Neural cell (in vitro differentiated cells): ENCODE data around the gene FYCO1. TPM values are rescaled to one million over a fixed set of nuclear protein-coding genes. Genes with fewer than 3 reads are reported as not detected.

Experiments
- H2AFZ ChIP-seq: fragments of 200-600, 300-800 bp; sonication (generic), shearing (Covaris generic); 2 replicates; pipeline ENCODE4 v1.6.0; 2014; ENCODE audit warnings: low read depth, mild to moderate bottlenecking, antibody characterized with exemption, low read length, moderate library complexity
- H3F3A ChIP-seq: fragments of 200-600 bp; shearing (Covaris generic); 2 replicates; pipeline ENCODE4 v1.6.1; 2016; ENCODE audit warnings: mild to moderate bottlenecking, moderate library complexity, mixed read lengths, antibody characterized with exemption, low read length; ENCODE audit not compliant: insufficient read depth, poor library complexity, severe bottlenecking
- H3K27ac ChIP-seq: fragments of 200-600, 300-800 bp; sonication (generic), shearing (Covaris generic); 2 replicates; pipeline ENCODE4 v1.5.1; 2014; ENCODE audit warnings: mild to moderate bottlenecking, low read length, moderate library complexity
- H3K27me3 ChIP-seq: fragments of 300-800, 200-600 bp; sonication (generic), shearing (Covaris generic); 2 replicates; pipeline ENCODE4 v1.6.0; 2014; ENCODE audit warnings: mild to moderate bottlenecking, low read depth, low read length, moderate library complexity; ENCODE audit not compliant: insufficient read depth
- H3K36me3 ChIP-seq: fragments of 300-800, 200-600 bp; sonication (generic), shearing (Covaris generic); 2 replicates; pipeline ENCODE4 v1.5.1; 2014; ENCODE audit warnings: mild to moderate bottlenecking, antibody characterized with exemption, low read length, moderate library complexity; ENCODE audit not compliant: insufficient read depth
- H3K4me2 ChIP-seq: fragments of 300-800, 200-600 bp; sonication (generic), shearing (Covaris generic); 2 replicates; pipeline ENCODE4 v1.6.0; 2014; ENCODE audit warnings: mild to moderate bottlenecking, low read length
- H3K4me3 ChIP-seq: fragments of 300-800, 200-600 bp; sonication (generic), shearing (Covaris generic); 2 replicates; pipeline ENCODE4 v1.5.1; 2014; ENCODE audit warnings: mild to moderate bottlenecking, low read length, moderate library complexity
- H3K79me2 ChIP-seq: fragments of 200-600 bp; shearing (Covaris generic); replicated peaks from 2 replicates; pipeline ENCODE4 v1.6.0; 2014; ENCODE audit warnings: mild to moderate bottlenecking, low read length, moderate library complexity; ENCODE audit not compliant: insufficient read depth
- H3K9ac ChIP-seq: fragments of 300-800, 200-600 bp; sonication (generic), shearing (Covaris generic); 2 replicates; pipeline ENCODE4 v1.6.1; 2016; ENCODE audit warnings: mild to moderate bottlenecking, low read length, mixed read lengths
- H3K9me2 ChIP-seq: fragments of 200-600 bp; shearing (Covaris generic); 2 replicates; pipeline ENCODE4 v1.6.1; 2016; ENCODE audit warnings: mild to moderate bottlenecking, low read length, mixed read lengths; ENCODE audit not compliant: insufficient read depth
- H3K9me3 ChIP-seq: fragments of 200-600, 300-800 bp; sonication (generic), shearing (Covaris generic); 2 replicates; pipeline ENCODE4 v1.6.1; 2016; ENCODE audit warnings: mild to moderate bottlenecking, mixed run types, low read length, moderate library complexity, mixed read lengths
- H4K20me1 ChIP-seq: fragments of 200-600 bp; shearing (Covaris generic); 2 replicates; pipeline ENCODE4 v1.6.1; 2016; ENCODE audit warnings: mild to moderate bottlenecking, mixed run types; ENCODE audit not compliant: insufficient read depth
- CTCF ChIP-seq: fragments of 450-650 bp; IDR thresholded peaks from 2 replicates; pipeline ENCODE4 v1.5.1; 2014; ENCODE audit warnings: antibody characterized with exemption, mild to moderate bottlenecking, moderate library complexity; ENCODE audit not compliant: poor library complexity, severe bottlenecking
- EP300 ChIP-seq: fragments of 450-650 bp; conservative IDR thresholded peaks from 2 replicates; pipeline ENCODE4 v1.6.1; 2014; ENCODE audit warnings: antibody characterized with exemption, mild to moderate bottlenecking, moderate library complexity; ENCODE audit not compliant: poor library complexity, severe bottlenecking
- EZH2 ChIP-seq: fragments of 200-600, 300-800 bp; shearing (Covaris generic), sonication (generic); IDR thresholded peaks from 2 replicates; pipeline ENCODE4 v1.6.1; 2014; ENCODE audit warnings: antibody characterized with exemption, low read length, borderline replicate concordance, mild to moderate bottlenecking; ENCODE audit not compliant: insufficient read depth, poor library complexity, severe bottlenecking
- MXI1 ChIP-seq: fragments of 450-650 bp; conservative IDR thresholded peaks from 2 replicates; pipeline ENCODE4 v1.6.1; 2014; ENCODE audit warnings: antibody characterized with exemption, mild to moderate bottlenecking; ENCODE audit not compliant: poor library complexity, severe bottlenecking
- POLR2AphosphoS5 ChIP-seq: IDR thresholded peaks from 2 replicates; pipeline ENCODE4 v1.6.1; 2012
- RAD21 ChIP-seq: fragments of 450-650 bp; conservative IDR thresholded peaks from 2 replicates; pipeline ENCODE4 v1.6.1; 2014; ENCODE audit warnings: antibody characterized with exemption, mild to moderate bottlenecking, moderate library complexity
- REST ChIP-seq: IDR thresholded peaks from 2 replicates; pipeline ENCODE4 v1.6.1; 2012; ENCODE audit warnings: borderline replicate concordance
- SMC3 ChIP-seq: fragments of 450-650 bp; conservative IDR thresholded peaks from 2 replicates; pipeline ENCODE4 v1.6.1; 2014; ENCODE audit warnings: antibody characterized with exemption, mild to moderate bottlenecking, moderate library complexity; ENCODE audit not compliant: poor library complexity
- TAF1 ChIP-seq: IDR thresholded peaks from 2 replicates; pipeline ENCODE4 v1.6.1; 2012; ENCODE audit warnings: low read depth
- polyA plus RNA-seq: library from polyadenylated mRNA; depleted of rRNA; stranded (reverse); fragments of >200 nt; gene quantifications from 2 replicates; pipeline ENCODE4 v1.2.3, GENCODE V29; 2014

Gene FYCO1
- polyA plus RNA-seq, 1 donor from 2014 or later: 0.12 TPM

DNA sequence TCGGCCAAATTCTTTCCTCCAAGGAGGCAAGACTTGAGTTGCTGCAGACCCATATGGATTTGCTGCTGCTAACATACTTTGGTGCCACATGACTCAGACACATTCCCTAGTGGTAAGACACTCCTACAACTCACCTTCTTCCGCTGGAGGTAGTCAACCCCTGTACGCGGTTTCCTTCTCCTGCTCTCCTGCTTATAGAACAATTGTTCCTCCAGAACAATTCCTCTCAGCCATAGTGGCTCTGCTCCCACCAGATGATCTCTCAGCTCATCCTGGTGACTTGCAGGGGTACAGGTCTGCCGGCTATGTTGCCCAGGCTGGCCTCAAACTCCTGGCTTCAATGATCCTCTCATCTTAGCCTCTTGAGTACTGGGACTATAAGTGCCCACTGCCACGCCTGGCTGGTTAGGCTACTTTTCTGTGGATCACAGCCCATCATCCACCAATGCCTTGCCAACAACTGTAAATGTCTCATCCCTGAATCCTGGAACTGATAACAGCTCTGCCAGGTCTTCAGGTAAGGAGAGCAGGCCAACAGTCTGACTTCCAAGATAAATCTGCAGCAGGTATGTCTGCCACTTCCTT, 54.8 kb downstream of the FYCO1 start:
- H3F3A ChIP-seq: no peaks in the 10 kb centered on the region
- no peak overlapping the region for H3K4me2 ChIP-seq
- H3K27me3 ChIP-seq: no peaks in the 10 kb centered on the region
- H4K20me1 ChIP-seq: no peaks in the 10 kb centered on the region
- no peaks in the 10 kb centered on the region for H3K9me3 ChIP-seq
- TF ChIP-seq SMC3 (no peak), EZH2 (no peak), CTCF (no peak), RAD21 (no peak), TAF1 (no peak), MXI1 (no peak), REST (no peak), POLR2AphosphoS5 (no peak), EP300 (no peak)
- H2AFZ ChIP-seq: no peak overlapping the region
- H3K9ac ChIP-seq: no peak overlapping the region
- no peaks in the 10 kb centered on the region for H3K9me2 ChIP-seq
- H3K4me3 ChIP-seq: no peak overlapping the region
- H3K36me3 ChIP-seq: no peaks in the 10 kb centered on the region
- H3K27ac ChIP-seq: no peak overlapping the region
- no peaks in the 10 kb centered on the region for H3K79me2 ChIP-seq

GRCh38 chr3:45940004-45940780, 55.4 kb downstream of the FYCO1 start:
- H3K27ac ChIP-seq: no peak overlapping the region

More at GRCh38 chr3:45940004-45940780, 55.4 kb downstream of the FYCO1 start:
- Histone ChIP-seq H3K9me2 (no peaks in the 10 kb centered on the region), H3K36me3 (no peaks in the 10 kb centered on the region), H3F3A (no peaks in the 10 kb centered on the region), H2AFZ (no peak overlapping the region), H3K27me3 (no peaks in the 10 kb centered on the region), H3K9me3 (no peaks in the 10 kb centered on the region), H3K4me2 (no peak overlapping the region), H3K79me2 (no peaks in the 10 kb centered on the region), H3K4me3 (no peak overlapping the region), H4K20me1 (no peaks in the 10 kb centered on the region), H3K9ac (no peak overlapping the region)
- no peak for TF ChIP-seq RAD21
